ENCODE results near the gene IL4R. TPM values are rescaled to one million over a fixed set of nuclear protein-coding genes. Genes with fewer than 3 reads are reported as not detected.
A peak's percentile ranks its signal among the peaks of the same experiment; 100 is the strongest.
"Not testable (repeated sequence)": the region's sequence is repeated elsewhere in the genome, so short reads cannot be mapped to it uniquely, and the experiment has no call there.

Gene IL4R
- polyA plus RNA-seq, 3 donors from 2014 or later: 15.7 to 38.7 (median 20.1) TPM

GRCh38 chr16:27405546-27406451 lies 92.0 kb downstream of the IL4R start:
- Mint-ChIP-seq H3K27me3 (ENCODE audit: low read depth in 3 of 3) (peaks cover 17 to 32% (median 27%) of the 10 kb centered on the region in 3 donors), H3K4me1 (peaks cover 90 to 100% of the 10 kb centered on the region in 2 donors), H3K9me3 (no peaks in the 10 kb centered on the region), H3K4me3 (peak overlapping the region; percentile 58 to 99 (median 77)), H3K27ac (peak overlapping the region; percentile 74 to 89 (median 80)), H3K36me3 (peaks cover 3 to 27% (median 25%) of the 10 kb centered on the region in 3 donors)
- no peak for DNase-seq

GRCh38 chr16:27406511-27407128 lies 92.8 kb downstream of the IL4R start:
- peaks cover 86 to 100% of the 10 kb centered on the region in 2 donors for H3K4me1 Mint-ChIP-seq
- no peak for DNase-seq
- H3K4me3 Mint-ChIP-seq: peak overlapping the region; percentile 58 to 77 (median 62)
- H3K36me3 Mint-ChIP-seq: peaks cover 3 to 29% (median 26%) of the 10 kb centered on the region in 3 donors
- H3K27me3 Mint-ChIP-seq (ENCODE audit: low read depth in 3 of 3): peaks cover 17 to 25% (median 24%) of the 10 kb centered on the region in 3 donors
- peak overlapping the region; percentile 74 to 89 (median 80) for H3K27ac Mint-ChIP-seq
- H3K9me3 Mint-ChIP-seq: no peaks in the 10 kb centered on the region

GRCh38 chr16:27407133-27407532 lies 93.4 kb downstream of the IL4R start:
- Mint-ChIP-seq H3K27ac (peak overlapping the region; percentile 74 to 89 (median 80)), H3K9me3 (no peaks in the 10 kb centered on the region), H3K4me1 (peaks cover 87 to 100% of the 10 kb centered on the region in 2 donors), H3K27me3 (ENCODE audit: low read depth in 3 of 3) (peaks cover 13 to 22% (median 19%) of the 10 kb centered on the region in 3 donors), H3K4me3 (peak overlapping the region; percentile 58 to 77 (median 62)), H3K36me3 (peaks cover 7 to 34% (median 31%) of the 10 kb centered on the region in 3 donors)
- no peak for DNase-seq

GRCh38 chr16:27408012-27408601 lies 94.3 kb downstream of the IL4R start:
- Mint-ChIP-seq H3K27me3 (ENCODE audit: low read depth in 3 of 3) (peaks cover 5 to 14% (median 12%) of the 10 kb centered on the region in 3 donors), H3K27ac (peak overlapping the region; percentile 37 to 94 (median 80)), H3K9me3 (no peaks in the 10 kb centered on the region), H3K4me1 (peaks cover 85 to 100% of the 10 kb centered on the region in 2 donors), H3K4me3 (peak overlapping the region; percentile 39 to 67 (median 51)), H3K36me3 (peaks cover 6 to 38% (median 29%) of the 10 kb centered on the region in 3 donors)
- no peak for DNase-seq

GRCh38 chr16:27408602-27409031 lies 94.8 kb downstream of the IL4R start:
- Mint-ChIP-seq H3K27me3 (ENCODE audit: low read depth in 3 of 3) (peaks cover 2 to 11% (median 9%) of the 10 kb centered on the region in 3 donors), H3K4me1 (peaks cover 85 to 100% of the 10 kb centered on the region in 2 donors), H3K4me3 (peak overlapping the region in 4 of 5 donors; percentile 40 to 67 (median 57)), H3K36me3 (peaks cover 6 to 42% (median 29%) of the 10 kb centered on the region in 3 donors), H3K9me3 (no peaks in the 10 kb centered on the region), H3K27ac (peak overlapping the region; percentile 37 to 89 (median 80))
- no peak for DNase-seq

GRCh38 chr16:27409958-27410357 lies 96.2 kb downstream of the IL4R start:
- peak overlapping the region in 5 of 6 donors; percentile 7 to 81 (median 70) for H3K27ac Mint-ChIP-seq
- peaks cover 6 to 42% (median 25%) of the 10 kb centered on the region in 3 donors for H3K36me3 Mint-ChIP-seq

GRCh38 chr16:27410761-27411160 lies 97.0 kb downstream of the IL4R start:
- no peaks in the 10 kb centered on the region for H3K9me3 Mint-ChIP-seq
- peaks cover 0 to 6% (median 4%) of the 10 kb centered on the region in 3 donors for H3K27me3 Mint-ChIP-seq (ENCODE audit: low read depth in 3 of 3)
- H3K4me3 Mint-ChIP-seq: peak overlapping the region in 2 of 5 donors; percentile 8 to 62
- H3K27ac Mint-ChIP-seq: peak overlapping the region; percentile 20 to 78 (median 70)
- DNase-seq: no peak
- peaks cover 83 to 100% of the 10 kb centered on the region in 2 donors for H3K4me1 Mint-ChIP-seq
- peaks cover 6 to 46% (median 25%) of the 10 kb centered on the region in 3 donors for H3K36me3 Mint-ChIP-seq

More at GRCh38 chr16:27409958-27410357, 96.2 kb downstream of the IL4R start:
- not testable (repeated sequence) for H3K9me3 Mint-ChIP-seq; DNase-seq; H3K27me3 Mint-ChIP-seq (ENCODE audit: low read depth in 3 of 3)
- Mint-ChIP-seq H3K4me1 (peaks cover 82 to 100% of the 10 kb centered on the region in 2 donors), H3K4me3 (peak overlapping the region in 2 of 5 donors; percentile 10 to 62)

- Mint-ChIP-seq H3K27ac (peak overlapping the region in 3 of 6 donors; percentile 30 to 47 (median 37)), H3K27me3 (ENCODE audit: low read depth in 3 of 3) (peaks cover 0 to 4% (median 0%) of the 10 kb centered on the region in 3 donors), H3K36me3 (peaks cover 11 to 44% (median 23%) of the 10 kb centered on the region in 3 donors), H3K9me3 (no peaks in the 10 kb centered on the region), H3K4me3 (peak overlapping the region in 1 of 5 donors; percentile 10), H3K4me1 (peaks cover 60 to 86% of the 10 kb centered on the region in 2 donors)
- no peak for DNase-seq
These were observed 100.2 kb downstream of the IL4R start for GRCh38 chr16:27413956-27414355.

Other genes with a start within 250 kb of the IL4R start
- not detected for gene C16orf82, start 247.0 kb upstream of the IL4R start, polyA plus RNA-seq
- 1 to 10 TPM; 4.3 to 6.2 (median 5.1) TPM for gene KDM8, start 110.4 kb upstream of the IL4R start, polyA plus RNA-seq
- gene NSMCE1, start 45.2 kb upstream of the IL4R start, polyA plus RNA-seq: 100 to 1,000 TPM; 133 to 162 (median 148) TPM
- 10 to 100 TPM; 27.5 to 59.7 (median 49.6) TPM for gene IL21R, start 88.2 kb downstream of the IL4R start, polyA plus RNA-seq
- gene GTF3C1, start 235.9 kb downstream of the IL4R start, polyA plus RNA-seq: 100 to 1,000 TPM in 1 of 3 donors, 10 to 100 TPM in 2; 73.7 to 107 (median 97.6) TPM
- 1 to 10 TPM in 2 of 3 donors, not detected in 1; 1.7 to 7.2 TPM for gene KATNIP, start 236.2 kb downstream of the IL4R start, polyA plus RNA-seq